Mesenchymal stem cell (in vitro differentiated cells and primary cell): ENCODE measurements around the gene PNMA6E.

Source experiments
- DNase-seq: peaks from one replicate; pipeline ENCODE4 v3.0.0-alpha.2; 2013
- H2AFZ ChIP-seq: one replicate; pipeline ENCODE4 v1.6.1; 2013; ENCODE audit warnings: low read depth, mild to moderate bottlenecking, control low read depth, inconsistent platforms, low read length, moderate library complexity
- H2AK5ac ChIP-seq: 2 replicates; pipeline ENCODE4 v1.6.1; 2013; ENCODE audit warnings: low read length, moderate library complexity, mild to moderate bottlenecking, inconsistent platforms; ENCODE audit not compliant: severe bottlenecking
- H2BK120ac ChIP-seq: one replicate; pipeline ENCODE4 v1.6.1; 2013; ENCODE audit warnings: low read depth, mild to moderate bottlenecking, inconsistent platforms, low read length, moderate library complexity
- H2BK12ac ChIP-seq, 2 experiments: one replicate each; pipeline ENCODE4 v1.6.1; 2013; ENCODE audit warnings: inconsistent platforms in 2 of 2, low read length in 2 of 2, mild to moderate bottlenecking in 2 of 2, moderate library complexity in 2 of 2, control low read depth in 1 of 2
- H2BK15ac ChIP-seq: one replicate; pipeline ENCODE4 v1.6.1; 2013; ENCODE audit warnings: mild to moderate bottlenecking, low read depth, inconsistent platforms; ENCODE audit not compliant: poor library complexity, severe bottlenecking
- H2BK5ac ChIP-seq: 2 replicates; pipeline ENCODE4 v1.6.1; 2013; ENCODE audit warnings: low read depth, mild to moderate bottlenecking, low read length, control low read depth, inconsistent platforms; ENCODE audit not compliant: poor library complexity, severe bottlenecking
- H3K14ac ChIP-seq, 2 experiments: one replicate each; pipeline ENCODE4 v1.6.1; 2013; ENCODE audit warnings: inconsistent platforms in 2 of 2, low read length in 2 of 2, control low read depth in 1 of 2, mild to moderate bottlenecking in 1 of 2, moderate library complexity in 1 of 2
- H3K18ac ChIP-seq, 2 experiments: one replicate each; pipeline ENCODE4 v1.6.1; 2013; ENCODE audit warnings: inconsistent platforms in 2 of 2, low read length in 2 of 2, control low read depth in 1 of 2, low read depth in 1 of 2, mild to moderate bottlenecking in 1 of 2
- H3K23ac ChIP-seq, 2 experiments: one replicate each; pipeline ENCODE4 v1.6.1; 2013; ENCODE audit warnings: inconsistent platforms in 2 of 2, low read length in 2 of 2, mild to moderate bottlenecking in 2 of 2, moderate library complexity in 2 of 2, control low read depth in 1 of 2
- H3K27ac ChIP-seq: 2 replicates; pipeline ENCODE4 v1.5.1; 2013; ENCODE audit warnings: mild to moderate bottlenecking, moderate library complexity, low read length, control low read depth, inconsistent platforms; ENCODE audit not compliant: poor library complexity, severe bottlenecking
- H3K27me3 ChIP-seq, 2 experiments: 2 replicates each; pipeline versions ENCODE4 v1.6.1 to v1.7.0; 2013; ENCODE audit warnings: low read length in 2 of 2, mild to moderate bottlenecking in 2 of 2, moderate library complexity in 2 of 2, control low read depth in 1 of 2, inconsistent platforms in 1 of 2; ENCODE audit not compliant: control insufficient read depth in 1 of 2, insufficient read depth in 1 of 2
- H3K36me3 ChIP-seq, 2 experiments: 2 replicates each; pipeline versions ENCODE4 v1.6.1 to v1.7.0; 2013; ENCODE audit warnings: low read length in 2 of 2, control low read depth in 1 of 2, inconsistent platforms in 1 of 2, low read depth in 1 of 2, mild to moderate bottlenecking in 1 of 2; ENCODE audit not compliant: insufficient read depth in 2 of 2, control insufficient read depth in 1 of 2
- H3K4ac ChIP-seq, 2 experiments: one replicate each; pipeline ENCODE4 v1.6.1; 2013; ENCODE audit warnings: inconsistent platforms in 2 of 2, low read length in 2 of 2, mild to moderate bottlenecking in 2 of 2, moderate library complexity in 2 of 2, control low read depth in 1 of 2, low read depth in 1 of 2
- H3K4me1 ChIP-seq: 2 replicates; pipeline ENCODE4 v1.6.1; 2013; ENCODE audit warnings: low read depth, low read length, control low read depth; ENCODE audit not compliant: control insufficient read depth, insufficient read depth
- H3K4me2 ChIP-seq: 2 replicates; pipeline ENCODE4 v1.6.1; 2013; ENCODE audit warnings: low read length, mild to moderate bottlenecking, inconsistent platforms; ENCODE audit not compliant: poor library complexity, severe bottlenecking
- H3K4me3 ChIP-seq, 2 experiments: 2 replicates each; pipeline versions ENCODE4 v1.5.1 to v1.7.0; 2013; ENCODE audit warnings: low read length in 2 of 2, mild to moderate bottlenecking in 2 of 2, control low read depth in 1 of 2, low read depth in 1 of 2; ENCODE audit not compliant: insufficient read depth in 1 of 2
- H3K79me1 ChIP-seq: replicated peaks from 2 replicates; pipeline ENCODE4 v1.6.1; 2013; ENCODE audit warnings: mild to moderate bottlenecking, control low read depth, low read length, inconsistent platforms; ENCODE audit not compliant: poor library complexity, severe bottlenecking
- H3K9ac ChIP-seq: 2 replicates; pipeline ENCODE4 v1.7.0; 2013; ENCODE audit warnings: mild to moderate bottlenecking, low read length, moderate library complexity
- H3K9me3 ChIP-seq: 2 replicates; pipeline ENCODE4 v1.7.0; 2013; ENCODE audit warnings: mild to moderate bottlenecking, low read length; ENCODE audit not compliant: control insufficient read depth
- H4K8ac ChIP-seq: one replicate; pipeline ENCODE4 v1.6.1; 2013; ENCODE audit warnings: inconsistent platforms, mild to moderate bottlenecking, low read length, moderate library complexity
- H4K91ac ChIP-seq: one replicate; pipeline ENCODE4 v1.6.1; 2013; ENCODE audit warnings: mild to moderate bottlenecking, low read length, inconsistent platforms
- WGBS: methylation state at CpG from one replicate; pipeline ENCODE4 v1.1.7; 2013; ENCODE audit warnings: mixed read lengths; 5-methylcytosine and 5-hydroxymethylcytosine counted together

PNMA6E gene

GRCh38 chrX:153412746-153413720, 11.9 kb upstream of the PNMA6E start:
- no peaks in the 10 kb centered on the region for H3K9me3 ChIP-seq
- DNase-seq, result peak; percentile 11
- no peak overlapping the region for H3K27ac ChIP-seq
- H2BK15ac ChIP-seq, result no peak overlapping the region
- no peak overlapping the region for H3K23ac ChIP-seq
- H3K4me2 ChIP-seq, result no peak overlapping the region
- H2BK5ac ChIP-seq, result no peak overlapping the region
- no peak overlapping the region for H4K91ac ChIP-seq
- H3K79me1 ChIP-seq, result no peaks in the 10 kb centered on the region
- no peak overlapping the region for H4K8ac ChIP-seq
- H2BK12ac ChIP-seq, result no peak overlapping the region
- H3K36me3 ChIP-seq, result no peaks in the 10 kb centered on the region
- no peaks in the 10 kb centered on the region for H3K4me1 ChIP-seq
- no peak overlapping the region for H3K14ac ChIP-seq
- no peak overlapping the region for H3K18ac ChIP-seq
- no peak overlapping the region for H3K4me3 ChIP-seq
- H3K27me3 ChIP-seq, result peaks cover 25 to 68% of the 10 kb centered on the region in 2 experiments
- no peak overlapping the region for H3K9ac ChIP-seq
- H2AK5ac ChIP-seq, result no peak overlapping the region
- H2AFZ ChIP-seq, result no peak overlapping the region
- WGBS, result 89% methylated on average over 21 of the region's 23 CpGs
- H2BK120ac ChIP-seq, result no peak overlapping the region
- no peak overlapping the region for H3K4ac ChIP-seq

- no peaks in the 10 kb centered on the region for H3K9me3 ChIP-seq
- peaks cover 21 to 67% of the 10 kb centered on the region in 2 experiments for H3K27me3 ChIP-seq
- no peak overlapping the region for H3K23ac ChIP-seq
- H3K9ac ChIP-seq, result no peak overlapping the region
- H3K4me2 ChIP-seq, result no peak overlapping the region
- no peak overlapping the region for H3K4ac ChIP-seq
- H3K4me3 ChIP-seq, result no peak overlapping the region
- no peak overlapping the region for H3K18ac ChIP-seq
- H2BK120ac ChIP-seq, result no peak overlapping the region
- no peak overlapping the region for H2BK15ac ChIP-seq
- H2AFZ ChIP-seq, result no peak overlapping the region
- DNase-seq, result no peak
- no peak overlapping the region for H2BK5ac ChIP-seq
- no peaks in the 10 kb centered on the region for H3K36me3 ChIP-seq
- no peaks in the 10 kb centered on the region for H3K4me1 ChIP-seq
- H4K91ac ChIP-seq, result no peak overlapping the region
- H2AK5ac ChIP-seq, result no peak overlapping the region
- H4K8ac ChIP-seq, result no peak overlapping the region
- no peak overlapping the region for H3K14ac ChIP-seq
- H2BK12ac ChIP-seq, result no peak overlapping the region
- 64% methylated on average over 12 of the region's 17 CpGs for WGBS
- H3K27ac ChIP-seq, result no peak overlapping the region
- H3K79me1 ChIP-seq, result no peaks in the 10 kb centered on the region
Measured at GRCh38 chrX:153411988-153412574, 10.9 kb upstream of the PNMA6E start.

- Histone ChIP-seq H3K18ac (peak within 1 kb of the TSS in 1 of 2 experiments; percentile 24), H3K9ac (no peak within 1 kb of the TSS), H3K23ac (no peak within 1 kb of the TSS), H4K91ac (no peak within 1 kb of the TSS), H3K36me3 (no peaks in the 10 kb centered on the region), H2BK15ac (no peak within 1 kb of the TSS), H3K4ac (peak within 1 kb of the TSS in 1 of 2 experiments; percentile 10), H3K4me1 (no peaks in the 10 kb centered on the region), H3K4me2 (no peak within 1 kb of the TSS), H3K14ac (peak within 1 kb of the TSS in 1 of 2 experiments; percentile 60), H3K27ac (no peak within 1 kb of the TSS), H2AFZ (no peak within 1 kb of the TSS), H2BK12ac (no peak within 1 kb of the TSS), H2AK5ac (no peak within 1 kb of the TSS), H3K27me3 (peaks cover 21 to 67% of the 10 kb centered on the region in 2 experiments), H2BK5ac (no peak within 1 kb of the TSS), H3K9me3 (no peaks in the 10 kb centered on the region), H3K79me1 (no peaks in the 10 kb centered on the region), H2BK120ac (no peak within 1 kb of the TSS), H4K8ac (peak within 1 kb of the TSS; percentile 6), H3K4me3 (no peak within 1 kb of the TSS)
- 3% methylated on average over 21 of the region's 75 CpGs for WGBS
- DNase-seq, result peak; percentile 14
Measured at GRCh38 chrX:153411255-153411987, 10.3 kb upstream of the PNMA6E start, which contains the start of gene ZFP92. TSS of gene ZFP92 (plus strand) at chrX:153411472. CDS start at chrX:153418323, 6,851 bp downstream.
